Pons (tissue), 1 donor: Measurements from ENCODE around the gene B3GALT5.
"Not testable (repeated sequence)": the region's sequence is repeated elsewhere in the genome, so short reads cannot be mapped to it uniquely, and the experiment has no call there.

Experiments used
- DNase-seq: peaks from one replicate; pipeline ENCODE4 v3.0.0-alpha.2; 2016; ENCODE audit warnings: low spot score

B3GALT5 gene

DNA sequence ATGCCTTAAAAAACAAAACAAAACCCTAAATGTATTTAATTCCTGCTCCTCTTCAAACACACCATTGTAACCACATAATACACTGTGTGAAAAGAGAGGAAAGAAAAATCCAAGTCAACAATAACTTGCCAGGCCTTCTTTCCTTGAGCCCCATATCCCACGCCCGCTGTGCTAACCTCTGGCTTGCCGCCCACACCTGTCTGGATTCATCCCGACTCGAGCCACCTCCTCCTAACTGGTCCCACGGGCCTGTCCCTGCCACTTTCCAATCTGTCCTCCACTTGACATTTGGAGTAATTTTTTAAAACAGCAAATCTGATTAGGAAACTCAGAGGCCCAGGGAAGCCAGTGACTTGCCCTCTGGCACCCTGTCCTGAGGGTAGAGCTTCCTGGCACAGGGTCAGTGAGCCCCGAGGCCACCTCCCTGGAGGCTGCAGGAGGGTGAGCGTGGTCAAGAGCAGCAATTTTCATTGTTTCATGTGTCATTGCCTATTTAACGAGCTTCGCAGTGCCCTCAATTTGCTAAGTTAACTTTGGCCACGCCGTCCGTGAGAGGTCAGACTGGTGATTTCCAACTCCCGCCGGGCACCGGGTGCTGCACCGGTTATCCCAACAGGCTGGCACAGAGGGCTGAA is 54.1 kb downstream of the B3GALT5 start:
- DNase-seq, result no peak

DNA sequence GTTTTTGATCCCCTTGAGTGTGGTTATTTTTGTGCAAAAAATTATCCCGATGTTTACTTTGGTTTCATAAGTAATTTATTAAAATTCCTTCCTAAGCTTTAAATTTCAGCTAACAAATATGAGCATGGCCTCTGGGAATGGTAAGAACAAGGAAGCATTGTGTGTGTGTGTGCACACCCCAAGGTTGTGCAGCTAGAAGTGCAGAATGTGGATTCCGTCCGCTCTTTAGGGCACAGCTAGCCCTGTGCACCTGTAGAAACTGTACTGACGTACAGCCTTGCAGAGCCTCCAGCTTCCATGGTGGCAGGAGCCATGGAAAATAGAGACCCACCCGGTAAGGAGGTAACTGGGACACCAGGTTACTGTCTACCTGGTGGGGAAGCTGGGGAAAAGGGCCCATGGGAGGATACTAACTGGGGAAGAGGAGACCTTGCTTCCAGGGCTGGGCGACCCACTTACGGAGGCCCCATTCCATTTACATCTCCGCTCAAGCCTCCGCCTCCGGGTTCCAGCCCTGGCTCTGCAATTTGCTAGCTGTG is 54.7 kb downstream of the B3GALT5 start:
- DNase-seq, result no peak

DNA sequence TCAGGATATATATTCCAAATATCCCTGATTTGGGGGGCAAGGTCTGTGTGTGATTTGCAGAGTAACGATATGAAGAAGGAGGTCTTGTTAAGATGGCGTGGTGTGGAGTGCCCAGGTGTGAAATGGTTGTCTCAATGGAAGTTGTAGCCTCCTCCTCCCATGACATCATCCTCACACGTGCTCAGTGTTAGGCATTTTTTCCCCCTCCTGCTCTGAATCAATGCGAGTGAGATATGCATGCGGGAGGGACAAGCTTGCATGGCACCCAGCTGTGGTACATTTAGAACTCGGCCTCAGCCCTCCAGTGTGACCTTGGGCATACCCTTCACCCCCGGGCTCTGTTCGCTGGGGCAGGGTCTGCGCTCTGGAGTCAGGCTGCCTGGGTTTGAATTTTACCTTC is 55.6 kb downstream of the B3GALT5 start:
- no peak for DNase-seq

DNA sequence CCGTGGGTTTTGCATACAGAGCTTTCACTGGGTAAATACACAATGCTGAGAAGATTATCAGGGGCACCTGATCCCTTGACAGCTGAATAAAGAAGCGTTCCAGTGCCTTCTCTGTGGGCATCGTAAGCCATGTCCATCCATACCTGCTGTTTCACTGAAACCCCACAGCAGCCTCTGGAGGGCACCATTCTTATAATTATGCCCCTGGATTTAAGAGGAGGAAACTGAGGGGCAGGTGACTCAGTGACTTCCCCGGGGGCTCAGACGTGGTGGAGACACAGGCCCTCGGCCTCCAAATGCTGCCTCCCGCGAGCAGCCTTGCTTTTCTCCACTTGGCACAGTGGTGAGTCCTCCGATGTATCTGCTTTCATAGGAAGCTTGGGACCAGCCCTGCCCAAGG is 56.7 kb downstream of the B3GALT5 start:
- no peak for DNase-seq

DNA sequence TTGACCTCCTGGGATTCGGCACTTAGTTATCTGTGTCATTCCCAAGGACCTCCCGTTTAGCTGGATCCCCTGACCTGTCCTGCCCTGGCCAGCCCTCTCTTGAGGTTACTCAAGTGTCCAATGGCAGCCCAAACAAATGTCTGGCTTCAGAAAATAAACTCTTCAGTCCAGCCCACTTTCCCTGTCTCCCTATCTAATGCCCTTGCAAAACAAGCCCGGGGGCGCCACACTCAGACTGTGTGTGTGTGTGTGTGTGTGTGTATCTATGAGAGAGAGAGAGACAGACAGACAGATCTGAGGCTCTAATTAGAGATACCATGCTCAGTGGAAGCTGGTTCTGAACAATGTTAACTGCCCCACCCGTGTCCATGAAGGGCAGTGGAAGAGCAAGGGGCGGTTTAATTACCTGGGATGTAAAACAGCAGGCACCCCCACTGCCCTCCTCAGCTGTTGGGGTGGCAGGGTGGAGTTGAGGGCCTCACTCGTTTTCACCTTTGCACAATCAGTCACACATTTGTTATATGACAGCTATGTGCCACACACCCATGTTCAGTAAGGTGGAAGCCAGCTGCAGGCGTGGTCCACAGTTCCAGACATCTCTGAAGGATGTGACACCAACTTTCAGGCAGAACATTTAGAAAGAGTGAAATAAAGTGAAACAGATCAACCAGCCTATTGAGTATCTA is 57.4 kb downstream of the B3GALT5 start:
- DNase-seq, result no peak

DNA sequence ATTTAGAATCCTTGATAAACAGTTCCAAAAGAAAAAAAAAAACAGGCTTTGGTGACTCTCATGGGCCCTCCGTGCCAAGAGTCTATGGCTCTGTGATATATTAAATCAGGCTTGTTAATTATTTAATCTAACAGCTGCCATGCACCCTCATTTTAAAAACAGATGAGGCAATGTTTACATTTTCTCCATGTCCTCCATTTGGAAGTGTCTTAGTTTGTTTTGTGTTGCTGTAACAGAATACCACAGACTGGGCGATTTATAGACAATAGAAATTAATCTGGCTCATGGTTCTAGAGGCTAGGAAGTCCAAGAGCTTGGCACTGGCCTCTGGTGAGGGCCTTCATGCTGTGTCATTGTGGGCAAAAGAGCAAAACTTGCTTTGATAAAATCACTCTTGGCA is 58.0 kb downstream of the B3GALT5 start:
- no peak for DNase-seq

DNA sequence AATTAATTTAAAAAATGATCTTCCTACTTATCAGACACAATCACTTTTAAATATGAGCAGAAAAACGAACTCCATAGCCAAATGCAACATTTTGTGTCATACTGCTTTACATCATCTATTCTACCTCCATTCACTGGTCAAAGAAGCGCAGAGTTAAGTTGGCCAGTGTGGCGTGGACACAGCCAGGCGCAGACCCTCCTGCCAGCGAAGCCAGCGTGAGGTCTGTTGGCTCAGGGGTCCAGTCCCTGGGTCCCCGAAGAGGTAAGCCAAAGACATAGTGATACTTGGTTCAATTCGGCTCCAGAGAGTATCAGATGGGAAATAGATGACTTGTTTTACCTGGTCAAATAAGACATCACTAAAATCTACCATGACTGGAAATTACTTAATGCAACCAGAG is 59.2 kb downstream of the B3GALT5 start:
- no peak for DNase-seq

DNA sequence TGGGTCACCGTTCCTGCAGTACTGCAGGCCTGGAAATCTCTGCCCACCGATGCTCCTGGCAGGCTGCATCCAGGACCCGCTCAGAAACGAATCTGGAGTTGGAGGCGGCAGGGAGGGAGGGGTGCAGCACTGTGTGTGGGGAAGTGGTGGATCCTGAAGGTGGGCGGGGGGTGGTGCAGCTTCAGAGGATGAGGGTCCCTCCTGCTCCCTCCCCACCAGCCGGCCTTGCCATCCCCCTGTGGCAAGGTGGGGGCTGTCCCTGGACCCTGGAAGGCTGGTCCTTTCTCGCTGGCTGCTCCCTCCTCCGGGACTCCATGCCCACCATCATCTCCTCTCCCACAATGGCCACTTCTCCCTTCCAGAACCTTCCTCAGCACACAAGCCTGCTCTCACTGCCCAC is 60.4 kb downstream of the B3GALT5 start:
- DNase-seq, result no peak

DNA sequence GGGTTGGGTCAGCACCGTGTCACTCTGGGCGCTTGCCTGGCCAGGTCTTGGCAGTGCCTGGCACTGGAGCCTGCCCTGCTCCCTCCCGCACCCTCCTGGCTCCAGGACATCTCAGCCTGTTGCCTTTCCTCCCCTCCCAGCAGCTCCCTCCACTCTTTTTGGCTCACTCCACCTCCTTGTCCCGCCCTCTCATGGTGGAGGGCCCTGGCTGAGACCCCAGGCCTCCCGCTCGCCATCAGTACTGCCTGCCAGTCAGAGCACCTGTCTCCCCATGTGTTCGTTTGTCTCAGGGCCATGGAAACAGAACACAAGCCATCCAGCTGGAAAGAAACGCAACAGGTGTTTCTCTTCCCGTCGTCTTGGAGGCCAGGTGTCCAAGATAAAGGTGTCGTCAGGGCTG is 61.0 kb downstream of the B3GALT5 start:
- no peak for DNase-seq

DNA sequence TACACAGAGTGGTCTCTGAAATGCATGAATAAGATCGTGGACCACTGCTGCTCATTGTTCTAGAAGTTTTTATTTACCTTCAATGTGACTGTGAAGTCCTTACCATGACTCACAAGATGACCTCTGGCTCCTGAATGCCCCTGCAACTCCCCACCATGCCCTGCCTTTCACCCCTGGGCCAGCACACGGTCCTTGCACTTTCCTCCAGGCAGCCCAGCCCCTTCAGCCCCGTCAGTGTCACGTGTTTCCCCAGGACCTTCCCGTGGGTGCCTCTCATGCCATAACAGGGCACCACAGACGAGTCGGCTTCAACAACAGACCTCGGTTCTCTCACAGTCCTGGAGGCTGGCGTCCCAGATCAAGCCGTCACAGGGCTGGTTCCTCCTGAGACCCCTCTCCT is 62.1 kb downstream of the B3GALT5 start:
- DNase-seq, result no peak

DNA sequence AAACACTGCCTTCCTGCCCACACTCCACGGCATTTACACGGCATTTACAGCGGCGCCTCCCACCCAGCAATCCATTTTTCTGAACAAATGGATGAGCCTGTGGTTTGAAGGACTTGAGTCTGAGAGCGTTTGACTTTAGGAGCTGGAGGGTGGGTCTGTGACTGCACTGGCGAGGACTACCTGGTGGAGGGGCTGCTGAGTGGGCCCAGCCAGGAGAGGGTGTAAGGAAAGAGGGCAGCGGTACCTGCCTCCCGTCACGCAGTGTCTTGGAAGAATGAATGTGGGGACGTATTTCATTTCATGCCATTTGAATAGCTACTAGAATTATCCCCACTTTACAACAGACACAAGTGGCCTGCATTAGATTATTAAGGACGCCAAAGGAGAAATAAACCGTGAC is 62.9 kb downstream of the B3GALT5 start:
- DNase-seq, result no peak

DNA sequence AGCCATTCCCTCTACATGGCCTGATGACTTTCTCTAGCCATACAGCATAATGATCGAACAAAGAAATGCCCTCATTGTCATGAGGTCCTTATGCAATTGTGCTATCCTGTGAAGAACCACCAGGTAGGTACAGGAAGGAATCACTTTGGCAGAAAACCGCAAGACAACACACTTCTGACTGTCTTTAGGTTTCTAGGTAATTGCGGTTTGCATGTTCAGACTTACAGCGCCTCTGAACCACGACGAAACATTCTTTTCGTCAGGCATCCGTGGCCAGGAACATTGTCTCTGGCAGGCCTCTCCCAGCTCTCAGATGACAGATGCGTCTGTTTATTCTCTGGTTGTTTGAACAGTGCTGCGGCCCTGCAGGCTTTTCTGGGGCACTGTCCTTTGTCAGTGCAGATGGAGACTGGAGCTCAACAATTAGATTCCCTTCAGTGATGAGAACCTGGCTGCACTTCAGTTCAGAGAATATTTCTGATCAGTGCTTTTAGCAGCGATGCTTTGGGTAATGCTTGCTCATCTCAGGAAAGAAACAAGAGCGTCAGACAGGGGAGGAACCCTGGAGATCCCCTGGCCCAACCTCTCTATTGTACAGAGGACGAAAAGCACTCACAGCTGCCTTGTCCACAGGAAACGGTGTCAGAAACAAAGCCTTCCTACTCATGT is 63.4 kb downstream of the B3GALT5 start:
- DNase-seq, result peak; percentile 59

DNA sequence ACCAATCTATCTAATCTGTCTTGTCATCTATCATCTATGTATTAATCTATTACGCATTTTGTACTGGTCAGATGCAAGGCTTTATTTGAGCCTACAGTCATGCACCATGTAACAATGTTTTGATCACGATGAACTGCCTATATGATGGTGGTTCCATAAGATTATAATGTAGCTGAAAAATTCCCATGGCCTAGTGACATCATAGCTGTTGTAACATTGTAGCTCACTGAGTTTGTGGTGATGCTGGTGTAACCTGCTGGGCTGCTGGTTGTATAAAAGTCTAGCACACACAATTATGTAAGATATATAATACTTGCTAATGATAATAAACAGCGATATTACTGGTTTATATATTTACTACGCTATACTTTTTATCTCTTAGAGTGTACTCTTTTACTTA is 67.5 kb downstream of the B3GALT5 start:
- DNase-seq, result no peak

DNA sequence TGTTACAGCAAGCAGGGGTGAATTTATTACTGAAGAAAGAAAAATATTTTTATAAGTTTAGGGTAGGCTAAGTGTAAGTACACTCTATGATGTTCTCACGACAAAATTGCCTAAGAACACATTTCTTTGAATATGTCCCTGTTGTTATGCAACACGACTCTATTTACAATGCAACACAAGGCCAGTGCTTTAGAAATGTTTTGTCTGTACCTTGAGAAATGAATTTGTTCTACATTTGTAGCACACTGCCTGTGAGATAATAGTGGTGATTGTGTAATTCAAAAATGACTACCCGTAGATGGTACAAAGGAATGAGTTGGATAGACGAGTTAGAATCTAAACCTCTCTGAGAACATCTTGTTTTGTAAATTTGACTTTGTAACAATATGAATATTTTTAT is 68.5 kb downstream of the B3GALT5 start:
- no peak for DNase-seq

DNA sequence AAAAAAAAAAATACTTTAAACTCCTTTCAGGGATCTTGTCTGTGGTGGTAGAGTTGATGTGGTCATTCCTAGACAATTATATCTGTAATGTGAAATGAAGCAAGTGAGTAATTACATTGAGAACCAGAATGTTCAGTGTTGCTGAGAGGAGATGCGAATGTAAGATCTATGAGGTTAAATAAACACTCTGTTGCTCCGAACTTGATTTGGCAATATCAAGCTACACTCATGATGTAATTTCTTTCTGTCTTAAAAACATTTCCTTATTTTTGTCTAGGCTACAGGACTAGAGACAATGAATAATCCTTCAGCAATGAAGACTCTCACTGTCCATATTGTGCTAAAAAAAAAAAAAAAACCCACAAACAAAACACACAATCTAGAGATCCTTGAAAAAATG is 69.1 kb downstream of the B3GALT5 start:
- DNase-seq, result no peak

DNA sequence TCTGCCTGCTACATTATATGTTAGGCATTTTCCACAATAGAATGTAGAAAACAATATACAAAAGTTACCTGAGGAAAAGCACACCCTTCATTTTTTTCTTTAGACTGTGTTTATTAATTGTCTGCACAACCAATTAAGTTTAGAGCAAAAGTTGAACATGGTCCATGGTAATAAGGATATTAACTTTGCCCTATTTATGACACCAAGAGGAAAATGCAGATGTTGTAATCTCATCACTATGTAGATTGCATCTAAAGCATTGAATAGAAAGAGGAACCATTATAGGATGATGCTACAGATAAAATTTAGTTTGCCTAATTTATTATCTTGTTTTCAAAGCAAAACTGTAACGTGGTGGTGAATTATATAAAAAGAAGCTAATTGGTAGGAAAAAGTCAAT is 72.5 kb downstream of the B3GALT5 start:
- DNase-seq, result no peak

DNA sequence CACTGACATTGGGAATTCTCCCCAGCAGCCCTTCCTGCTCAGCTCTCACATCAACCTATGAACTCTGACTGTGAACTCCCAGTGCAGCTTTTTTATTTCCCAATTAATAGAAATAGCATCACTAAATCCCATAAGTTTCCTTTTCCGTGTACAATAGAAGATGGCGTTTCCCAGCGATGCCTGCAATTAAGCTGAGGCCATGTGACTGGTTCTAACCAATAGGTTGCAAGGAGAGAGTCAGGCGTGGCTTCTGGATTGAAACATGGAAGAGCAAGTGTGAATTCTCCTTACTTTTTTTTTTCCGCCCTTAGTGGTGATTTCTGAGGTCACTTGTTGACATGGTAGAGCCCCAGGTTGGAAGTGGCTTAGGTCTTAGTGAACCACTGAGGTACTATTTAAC is 73.3 kb downstream of the B3GALT5 start:
- no peak for DNase-seq

DNA sequence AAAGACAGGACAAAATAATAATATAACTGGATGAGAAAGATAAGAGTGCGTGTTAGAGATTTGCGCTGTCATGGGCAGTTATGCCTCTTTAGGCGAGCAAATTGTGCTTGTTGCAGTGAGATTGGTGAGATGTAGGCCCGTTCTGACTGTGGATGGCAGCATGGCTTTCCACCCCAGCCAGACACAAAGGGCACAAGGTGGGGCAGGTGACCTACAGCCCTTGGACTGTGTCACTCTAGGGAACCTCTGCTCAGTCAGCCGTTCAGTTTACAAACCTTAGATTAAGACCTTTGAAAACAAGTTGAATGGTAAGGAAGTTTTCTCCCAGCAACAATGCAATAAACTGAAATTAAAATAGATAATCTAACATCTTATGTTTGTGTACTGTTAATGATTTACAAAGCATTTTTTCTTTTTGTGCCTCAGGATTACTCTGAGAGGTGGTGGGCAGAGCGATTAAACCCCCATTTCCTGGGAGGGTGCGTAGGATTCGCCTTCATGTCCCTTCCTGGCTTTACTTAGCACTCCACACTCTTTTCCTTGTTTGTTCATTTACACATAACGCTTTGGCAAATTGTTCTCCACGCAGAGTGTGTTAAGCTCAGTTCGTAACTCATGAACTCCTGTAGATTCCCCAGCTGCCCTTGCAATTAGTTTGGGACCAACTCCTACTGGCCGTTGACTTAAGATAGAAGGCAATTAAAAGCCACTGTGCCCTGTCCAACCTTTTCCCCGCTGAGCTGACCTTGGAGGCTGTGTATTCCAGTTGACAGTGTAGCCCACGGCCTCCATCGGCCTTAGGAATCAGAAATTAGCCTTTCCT is 74.1 kb downstream of the B3GALT5 start:
- DNase-seq, result no peak

DNA sequence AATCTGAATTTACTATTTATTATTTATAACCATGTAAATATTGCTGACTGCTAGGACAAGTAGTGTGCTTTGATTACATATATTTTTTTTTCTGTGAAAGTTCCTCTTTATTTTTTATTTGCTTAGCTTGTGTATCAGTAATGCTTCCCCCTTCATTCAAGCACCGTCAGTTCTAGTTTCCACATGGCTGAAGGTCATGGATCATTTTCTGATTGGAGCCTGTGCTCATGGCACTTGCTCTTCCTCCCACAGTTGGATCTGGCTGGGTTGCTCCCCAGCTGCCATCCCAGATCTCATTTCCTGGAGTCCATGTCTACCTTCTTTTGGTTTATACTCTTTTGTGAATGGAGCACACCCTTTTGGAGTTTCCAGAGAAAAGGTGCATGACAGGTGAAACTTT is 75.3 kb downstream of the B3GALT5 start:
- DNase-seq, result no peak

DNA sequence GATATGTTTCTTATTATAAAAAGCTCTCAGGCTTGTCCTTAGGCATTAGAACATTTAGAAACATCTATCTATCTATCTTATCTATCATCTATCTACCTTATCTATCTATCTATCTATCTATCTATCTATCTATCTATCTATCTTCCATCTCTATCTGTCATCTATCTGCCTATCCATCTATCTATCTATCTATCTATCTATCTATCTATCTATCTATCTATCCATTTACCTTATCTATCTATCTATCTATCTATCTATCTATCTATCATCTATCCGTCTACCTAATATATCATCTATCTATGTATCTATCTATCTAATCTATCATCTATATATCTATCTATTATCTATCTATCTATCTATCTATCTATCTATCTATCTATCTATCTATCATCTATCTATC is 77.1 kb downstream of the B3GALT5 start:
- not testable (repeated sequence) for DNase-seq

DNA sequence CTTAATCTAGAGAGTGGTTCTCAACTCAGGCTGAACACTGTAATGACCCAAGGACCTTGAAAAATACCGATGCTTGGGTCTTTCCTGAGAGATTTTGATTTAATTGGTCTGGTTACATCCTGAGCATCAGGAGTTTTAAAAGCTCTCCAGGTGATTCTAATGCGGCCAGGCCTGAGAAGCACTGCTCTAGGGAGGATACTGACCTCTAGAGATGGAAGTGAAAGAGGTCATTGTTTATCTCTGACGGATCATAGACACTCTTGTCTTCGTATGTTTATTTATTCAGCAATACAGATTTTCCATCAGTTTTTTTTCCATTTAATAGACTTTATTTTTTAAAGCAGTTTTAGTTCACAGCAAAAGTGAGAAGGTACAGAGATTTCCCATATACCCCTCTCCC is 77.7 kb downstream of the B3GALT5 start:
- DNase-seq, result peak; percentile 9

DNA sequence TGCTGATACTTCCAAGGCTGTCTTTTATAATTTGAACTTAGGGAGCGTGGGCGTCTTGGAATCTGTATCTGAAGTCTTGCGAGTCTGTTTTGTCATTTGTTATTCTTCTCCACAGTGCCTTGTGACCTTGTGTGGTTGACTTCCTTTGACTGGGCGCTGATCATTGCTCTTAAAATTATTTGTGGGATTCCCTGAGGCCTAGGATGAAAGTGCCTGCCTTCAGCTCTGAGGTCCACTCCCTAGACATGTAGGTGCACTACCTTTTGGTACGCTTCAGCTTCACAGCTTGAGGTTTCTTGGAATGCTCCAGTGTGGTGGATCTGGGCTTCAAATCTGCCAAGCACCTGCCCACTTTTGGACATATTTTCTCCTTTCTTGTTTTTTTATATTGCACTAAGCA is 82.0 kb downstream of the B3GALT5 start:
- DNase-seq, result no peak

DNA sequence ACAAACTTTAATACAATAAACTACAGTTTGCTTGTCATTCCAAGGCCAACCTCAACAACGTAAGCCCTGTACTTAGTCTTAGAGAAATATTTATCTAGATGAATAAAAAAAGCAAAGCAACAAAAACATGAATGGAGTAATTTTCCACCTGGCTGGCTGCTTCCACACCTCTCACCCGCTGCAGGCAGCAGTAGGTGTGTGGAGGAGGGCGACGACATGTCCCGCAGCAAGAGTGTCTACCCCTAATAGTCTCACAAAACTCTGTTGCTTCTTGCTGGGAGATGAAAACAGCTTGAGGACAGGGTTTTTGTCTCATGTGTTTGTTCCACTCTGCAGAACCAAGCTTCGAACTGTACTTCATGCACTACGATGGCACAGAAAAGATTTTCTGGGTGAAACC is 83.5 kb downstream of the B3GALT5 start:
- DNase-seq, result no peak
